HepG2 (cell line): ENCODE results near the gene ADCY9.

ENCODE experiments used
- CBX2 ChIP-seq, 2 experiments: fragments of 200-600 bp in 1 of 2; sonication (generic); formaldehyde crosslinking in 1 of 2; IDR thresholded peaks; 2 replicates each; pipeline versions ENCODE4 v1.7.0 to v1.8.1; 2018 to 2022; ENCODE audit warnings: low read depth in 2 of 2, low read length in 1 of 2, mild to moderate bottlenecking in 1 of 2, missing genetic modification reagents in 1 of 2
- EP300 ChIP-seq, 3 experiments: sonication (generic) in 1 of 3; formaldehyde crosslinking in 1 of 3; IDR thresholded peaks; 2 replicates each; pipeline versions ENCODE4 v1.5.1 to v1.6.1; 2011 to 2020; ENCODE audit warnings: low read depth in 2 of 3, low read length in 2 of 3, borderline replicate concordance in 1 of 3, improper control_type of control experiment in 1 of 3, mild to moderate bottlenecking in 1 of 3, missing genetic modification reagents in 1 of 3, moderate library complexity in 1 of 3
- POLR2A ChIP-seq, 2 experiments: IDR thresholded peaks; 2 replicates each; pipeline ENCODE4 v1.6.1; 2011; ENCODE audit warnings: low read depth in 2 of 2, low read length in 2 of 2, mild to moderate bottlenecking in 1 of 2, moderate library complexity in 1 of 2; ENCODE audit not compliant: insufficient read depth in 1 of 2
- ZNF143 ChIP-seq: sonication (generic); formaldehyde crosslinking; IDR thresholded peaks from 2 replicates; pipeline ENCODE4 v1.4.0; 2020; ENCODE audit warnings: missing genetic modification reagents
- ZNF232 ChIP-seq: sonication (generic); formaldehyde crosslinking; IDR thresholded peaks from 2 replicates; pipeline ENCODE4 v1.4.0; 2020; ENCODE audit warnings: missing genetic modification reagents, borderline replicate concordance
- TF ChIP-seq, protein P1 (sequence below): sonication (generic); formaldehyde crosslinking; IDR thresholded peaks from 2 replicates; pipeline ENCODE4 v1.5.0; 2020; ENCODE audit warnings: mild to moderate bottlenecking, missing genetic modification reagents, moderate library complexity
- TF ChIP-seq, protein P2 (sequence below): sonication (generic); formaldehyde crosslinking; IDR thresholded peaks from 2 replicates; pipeline ENCODE4 v1.4.0; 2020; ENCODE audit warnings: mild to moderate bottlenecking, missing genetic modification reagents
- TF ChIP-seq, protein P3 (sequence below): sonication (generic); formaldehyde crosslinking; conservative IDR thresholded peaks from 2 replicates; pipeline ENCODE4 v1.4.0; 2020; ENCODE audit warnings: missing genetic modification reagents
- TF ChIP-seq, protein P4 (sequence below): sonication (generic); formaldehyde crosslinking; IDR thresholded peaks from 2 replicates; pipeline ENCODE4 v1.4.0; 2020; ENCODE audit warnings: missing genetic modification reagents

DNA sequence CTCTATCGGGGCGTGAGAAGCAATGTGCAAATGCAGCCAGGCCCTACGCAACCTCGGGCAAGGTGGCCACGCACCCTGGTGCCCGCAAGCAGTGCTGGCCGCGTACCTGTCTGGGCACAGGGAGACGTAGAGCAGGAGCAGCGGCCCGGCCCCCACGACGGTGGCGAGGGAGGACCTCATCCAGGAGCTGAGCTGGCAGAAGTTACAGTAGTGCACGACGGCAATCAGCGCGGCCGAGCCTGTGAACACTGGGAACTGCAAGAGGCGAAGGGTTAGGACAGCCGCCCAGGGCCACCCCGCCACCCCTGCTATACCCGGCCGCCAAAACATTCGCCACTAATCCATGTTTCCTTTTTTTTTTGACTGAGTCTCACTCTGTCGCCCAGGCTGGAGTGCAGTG lies 138.9 kb downstream of the ADCY9 start:
- TF ChIP-seq POLR2A (IDR thresholded peaks at IDR 0.05; ENCODE audit: insufficient read depth in 1 of 2, low read depth in 2 of 2, low read length in 2 of 2) (no peak), EP300 (IDR thresholded peaks at IDR 0.05; ENCODE audit: low read depth in 2 of 2, low read length in 2 of 2) (no peak), EP300 (CRISPR knock-in tag; IDR thresholded peaks at IDR 0.05; ENCODE audit: borderline replicate concordance) (no peak), ZNF143 (CRISPR knock-in tag) (no peak), ZNF232 (no peak), CBX2 (IDR thresholded peaks at IDR 0.05; ENCODE audit: low read depth, low read length) (no peak), CBX2 (CRISPR knock-in tag; IDR thresholded peaks at IDR 0.05; ENCODE audit: low read depth) (no peak)
- TF ChIP-seq, protein P1, sequence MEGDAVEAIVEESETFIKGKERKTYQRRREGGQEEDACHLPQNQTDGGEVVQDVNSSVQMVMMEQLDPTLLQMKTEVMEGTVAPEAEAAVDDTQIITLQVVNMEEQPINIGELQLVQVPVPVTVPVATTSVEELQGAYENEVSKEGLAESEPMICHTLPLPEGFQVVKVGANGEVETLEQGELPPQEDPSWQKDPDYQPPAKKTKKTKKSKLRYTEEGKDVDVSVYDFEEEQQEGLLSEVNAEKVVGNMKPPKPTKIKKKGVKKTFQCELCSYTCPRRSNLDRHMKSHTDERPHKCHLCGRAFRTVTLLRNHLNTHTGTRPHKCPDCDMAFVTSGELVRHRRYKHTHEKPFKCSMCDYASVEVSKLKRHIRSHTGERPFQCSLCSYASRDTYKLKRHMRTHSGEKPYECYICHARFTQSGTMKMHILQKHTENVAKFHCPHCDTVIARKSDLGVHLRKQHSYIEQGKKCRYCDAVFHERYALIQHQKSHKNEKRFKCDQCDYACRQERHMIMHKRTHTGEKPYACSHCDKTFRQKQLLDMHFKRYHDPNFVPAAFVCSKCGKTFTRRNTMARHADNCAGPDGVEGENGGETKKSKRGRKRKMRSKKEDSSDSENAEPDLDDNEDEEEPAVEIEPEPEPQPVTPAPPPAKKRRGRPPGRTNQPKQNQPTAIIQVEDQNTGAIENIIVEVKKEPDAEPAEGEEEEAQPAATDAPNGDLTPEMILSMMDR (CRISPR knock-in tag): no peak
- TF ChIP-seq, protein P2, sequence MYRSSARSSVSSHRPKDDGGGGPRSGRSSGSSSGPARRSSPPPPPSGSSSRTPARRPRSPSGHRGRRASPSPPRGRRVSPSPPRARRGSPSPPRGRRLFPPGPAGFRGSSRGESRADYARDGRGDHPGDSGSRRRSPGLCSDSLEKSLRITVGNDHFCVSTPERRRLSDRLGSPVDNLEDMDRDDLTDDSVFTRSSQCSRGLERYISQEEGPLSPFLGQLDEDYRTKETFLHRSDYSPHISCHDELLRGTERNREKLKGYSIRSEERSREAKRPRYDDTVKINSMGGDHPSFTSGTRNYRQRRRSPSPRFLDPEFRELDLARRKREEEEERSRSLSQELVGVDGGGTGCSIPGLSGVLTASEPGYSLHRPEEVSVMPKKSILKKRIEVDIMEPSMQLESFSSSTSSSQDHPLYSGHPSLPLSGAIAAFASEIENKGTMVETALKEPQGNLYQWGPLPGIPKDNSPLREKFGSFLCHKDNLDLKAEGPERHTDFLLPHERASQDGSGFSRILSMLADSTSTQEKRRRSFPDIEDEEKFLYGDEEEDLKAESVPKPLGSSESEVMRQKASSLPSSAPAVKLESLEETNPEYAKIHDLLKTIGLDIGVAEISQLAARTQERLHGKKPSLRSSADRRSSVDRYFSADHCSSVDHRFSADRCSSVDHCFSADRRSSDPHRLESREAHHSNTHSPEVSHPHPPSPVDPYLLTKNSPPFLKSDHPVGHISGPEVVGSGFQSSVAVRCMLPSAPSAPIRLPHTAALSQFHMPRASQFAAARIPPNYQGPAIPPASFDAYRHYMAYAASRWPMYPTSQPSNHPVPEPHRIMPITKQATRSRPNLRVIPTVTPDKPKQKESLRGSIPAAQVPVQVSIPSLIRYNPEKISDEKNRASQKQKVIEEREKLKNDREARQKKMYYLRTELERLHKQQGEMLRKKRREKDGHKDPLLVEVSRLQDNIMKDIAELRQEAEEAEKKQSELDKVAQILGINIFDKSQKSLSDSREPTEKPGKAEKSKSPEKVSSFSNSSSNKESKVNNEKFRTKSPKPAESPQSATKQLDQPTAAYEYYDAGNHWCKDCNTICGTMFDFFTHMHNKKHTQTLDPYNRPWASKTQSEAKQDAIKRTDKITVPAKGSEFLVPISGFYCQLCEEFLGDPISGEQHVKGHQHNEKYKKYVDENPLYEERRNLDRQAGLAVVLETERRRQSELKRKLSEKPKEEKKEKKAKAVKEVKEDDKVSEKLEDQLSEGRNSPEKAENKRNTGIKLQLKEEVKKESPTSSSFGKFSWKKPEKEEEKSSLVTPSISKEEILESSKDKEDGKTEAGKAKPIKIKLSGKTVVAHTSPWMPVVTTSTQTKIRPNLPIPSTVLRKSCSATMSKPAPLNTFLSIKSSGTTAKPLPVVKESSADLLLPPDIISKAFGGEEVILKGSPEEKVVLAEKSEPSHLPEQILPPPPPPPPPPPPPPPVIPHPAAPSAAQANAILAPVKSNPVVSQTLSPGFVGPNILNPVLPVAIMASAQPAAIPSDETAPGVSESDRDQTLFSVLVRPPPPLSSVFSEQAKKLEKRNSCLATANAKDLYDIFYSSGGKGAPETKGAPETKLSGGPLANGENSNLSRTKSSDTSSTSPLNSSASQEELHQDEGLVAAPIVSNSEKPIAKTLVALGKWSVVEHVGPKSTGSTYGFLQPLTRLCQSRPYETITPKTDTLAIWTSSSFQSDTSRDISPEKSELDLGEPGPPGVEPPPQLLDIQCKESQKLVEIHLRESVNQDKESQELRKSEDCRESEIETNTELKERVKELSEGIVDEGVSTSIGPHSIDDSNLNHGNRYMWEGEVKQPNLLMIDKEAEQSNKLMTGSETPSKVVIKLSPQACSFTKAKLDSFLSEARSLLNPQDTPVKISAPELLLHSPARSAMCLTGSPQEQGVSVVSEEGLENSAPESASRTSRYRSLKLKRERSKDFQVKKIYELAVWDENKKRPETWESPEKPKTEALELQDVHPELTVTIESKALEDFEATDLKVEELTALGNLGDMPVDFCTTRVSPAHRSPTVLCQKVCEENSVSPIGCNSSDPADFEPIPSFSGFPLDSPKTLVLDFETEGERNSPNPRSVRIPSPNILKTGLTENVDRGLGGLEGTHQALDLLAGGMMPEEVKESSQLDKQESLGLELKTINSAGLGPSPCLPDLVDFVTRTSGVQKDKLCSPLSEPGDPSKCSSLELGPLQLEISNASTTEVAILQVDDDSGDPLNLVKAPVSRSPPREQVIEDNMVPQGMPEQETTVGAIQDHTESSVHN: no peak
- TF ChIP-seq, protein P3, sequence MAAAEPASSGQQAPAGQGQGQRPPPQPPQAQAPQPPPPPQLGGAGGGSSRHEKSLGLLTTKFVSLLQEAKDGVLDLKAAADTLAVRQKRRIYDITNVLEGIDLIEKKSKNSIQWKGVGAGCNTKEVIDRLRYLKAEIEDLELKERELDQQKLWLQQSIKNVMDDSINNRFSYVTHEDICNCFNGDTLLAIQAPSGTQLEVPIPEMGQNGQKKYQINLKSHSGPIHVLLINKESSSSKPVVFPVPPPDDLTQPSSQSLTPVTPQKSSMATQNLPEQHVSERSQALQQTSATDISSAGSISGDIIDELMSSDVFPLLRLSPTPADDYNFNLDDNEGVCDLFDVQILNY (CRISPR knock-in tag): no peak
- TF ChIP-seq, protein P4, sequence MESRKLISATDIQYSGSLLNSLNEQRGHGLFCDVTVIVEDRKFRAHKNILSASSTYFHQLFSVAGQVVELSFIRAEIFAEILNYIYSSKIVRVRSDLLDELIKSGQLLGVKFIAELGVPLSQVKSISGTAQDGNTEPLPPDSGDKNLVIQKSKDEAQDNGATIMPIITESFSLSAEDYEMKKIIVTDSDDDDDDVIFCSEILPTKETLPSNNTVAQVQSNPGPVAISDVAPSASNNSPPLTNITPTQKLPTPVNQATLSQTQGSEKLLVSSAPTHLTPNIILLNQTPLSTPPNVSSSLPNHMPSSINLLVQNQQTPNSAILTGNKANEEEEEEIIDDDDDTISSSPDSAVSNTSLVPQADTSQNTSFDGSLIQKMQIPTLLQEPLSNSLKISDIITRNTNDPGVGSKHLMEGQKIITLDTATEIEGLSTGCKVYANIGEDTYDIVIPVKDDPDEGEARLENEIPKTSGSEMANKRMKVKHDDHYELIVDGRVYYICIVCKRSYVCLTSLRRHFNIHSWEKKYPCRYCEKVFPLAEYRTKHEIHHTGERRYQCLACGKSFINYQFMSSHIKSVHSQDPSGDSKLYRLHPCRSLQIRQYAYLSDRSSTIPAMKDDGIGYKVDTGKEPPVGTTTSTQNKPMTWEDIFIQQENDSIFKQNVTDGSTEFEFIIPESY (CRISPR knock-in tag): no peak
